Smooth muscle cell (in vitro differentiated cells): ENCODE results near the gene ZNF609. TPM values are rescaled to one million over a fixed set of nuclear protein-coding genes. Genes with fewer than 3 reads are reported as not detected.
A peak's percentile ranks its signal among the peaks of the same experiment; 100 is the strongest.

Experiments used
- DNase-seq: peaks from one replicate; lab custom pipeline; 2025; ENCODE audit not compliant: unreplicated experiment; lab: John Stamatoyannopoulos, UW
- H2AFZ ChIP-seq: fragments of 200-600 bp; sonication (generic); 2 replicates; pipeline ENCODE4 v1.6.0; 2016; ENCODE audit warnings: antibody characterized with exemption, low read depth, mild to moderate bottlenecking
- H3F3A ChIP-seq: fragments of 200-600 bp; sonication (generic); 2 replicates; pipeline ENCODE4 v1.6.0; 2017; ENCODE audit warnings: antibody characterized with exemption, low read depth
- H3K27ac ChIP-seq: fragments of 200-600 bp; sonication (generic); 2 replicates; pipeline ENCODE4 v1.5.1; 2016; ENCODE audit warnings: low read depth, mild to moderate bottlenecking
- H3K27me3 ChIP-seq: fragments of 200-600 bp; sonication (generic); 2 replicates; pipeline ENCODE4 v1.6.1; 2016; ENCODE audit warnings: low read depth, mild to moderate bottlenecking
- H3K36me3 ChIP-seq: fragments of 200-600 bp; sonication (generic); 2 replicates; pipeline ENCODE4 v1.5.1; 2016; ENCODE audit warnings: low read depth
- H3K4me1 ChIP-seq: fragments of 200-600 bp; sonication (generic); 2 replicates; pipeline ENCODE4 v1.5.1; 2016; ENCODE audit warnings: low read depth
- H3K4me2 ChIP-seq: fragments of 200-600 bp; sonication (generic); 2 replicates; pipeline ENCODE4 v1.6.0; 2016; ENCODE audit warnings: mild to moderate bottlenecking
- H3K4me3 ChIP-seq: fragments of 200-600 bp; sonication (generic); 2 replicates; pipeline ENCODE4 v1.5.1; 2016; ENCODE audit warnings: mild to moderate bottlenecking
- H3K79me2 ChIP-seq: fragments of 200-600 bp; sonication (generic); 2 replicates; pipeline ENCODE4 v1.6.0; 2016; ENCODE audit warnings: low read depth, mild to moderate bottlenecking
- H3K9ac ChIP-seq: fragments of 200-600 bp; sonication (generic); 2 replicates; pipeline ENCODE4 v1.6.0; 2016; ENCODE audit warnings: low read depth
- H3K9me3 ChIP-seq: fragments of 200-600 bp; sonication (generic); replicated peaks from 2 replicates; pipeline ENCODE4 v1.5.1; 2016; ENCODE audit warnings: low read depth
- H4K20me1 ChIP-seq: fragments of 200-600 bp; sonication (generic); 2 replicates; pipeline ENCODE4 v1.6.0; 2016; ENCODE audit warnings: low read depth
- WGBS: methylation state at CpG from one replicate; pipeline ENCODE4 v1.1.7; 2016; ENCODE audit warnings: low lambda C conversion rate; 5-methylcytosine and 5-hydroxymethylcytosine counted together
- polyA plus RNA-seq: library from polyadenylated mRNA; unstranded; fragments of >200 nt; fragmentation: Nextera tagmentation; extraction: Ambion mirVana; gene quantifications from 2 replicates; pipeline ENCODE4 v1.2.1, GENCODE V29; 2016
- total RNA-seq: library from RNA; depleted of rRNA; stranded (reverse); fragments of >200 nt; gene quantifications from 2 replicates; pipeline ENCODE4 v1.2.3, GENCODE V29; 2014
- TF ChIP-seq, protein P1 (sequence below): fragments of 200-600 bp; sonication (generic); IDR thresholded peaks from 2 replicates; pipeline ENCODE4 v1.5.1; 2017; ENCODE audit warnings: borderline replicate concordance, mild to moderate bottlenecking, antibody characterized with exemption; ENCODE audit not compliant: insufficient read depth, poor library complexity, severe bottlenecking

ZNF609 gene
- total and polyA plus RNA-seq, 2 experiments from 2014 or later, result 9.9 to 15.6 TPM

DNA sequence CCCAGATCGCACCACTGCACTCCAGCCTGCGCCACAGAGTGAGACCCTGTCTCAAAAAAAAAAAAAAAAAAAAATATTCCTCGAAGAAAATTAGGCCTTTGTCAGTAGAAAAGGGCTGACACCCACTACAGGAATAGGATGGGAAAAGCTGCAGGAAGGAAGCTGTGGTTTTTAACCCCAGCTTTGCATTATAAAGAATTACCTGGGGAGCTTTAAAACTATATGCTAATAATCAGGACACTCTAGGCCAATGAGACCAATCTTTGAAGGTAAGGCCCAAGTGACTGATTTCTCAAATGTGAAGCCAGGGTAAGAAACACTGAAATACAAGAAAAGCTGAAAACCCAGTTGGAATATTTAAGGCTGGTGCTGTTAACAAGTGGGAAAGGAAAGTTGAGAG is 240.7 kb downstream of the ZNF609 start:
- no peaks in the 10 kb centered on the region for H3K9me3 ChIP-seq
- TF ChIP-seq, protein P1, sequence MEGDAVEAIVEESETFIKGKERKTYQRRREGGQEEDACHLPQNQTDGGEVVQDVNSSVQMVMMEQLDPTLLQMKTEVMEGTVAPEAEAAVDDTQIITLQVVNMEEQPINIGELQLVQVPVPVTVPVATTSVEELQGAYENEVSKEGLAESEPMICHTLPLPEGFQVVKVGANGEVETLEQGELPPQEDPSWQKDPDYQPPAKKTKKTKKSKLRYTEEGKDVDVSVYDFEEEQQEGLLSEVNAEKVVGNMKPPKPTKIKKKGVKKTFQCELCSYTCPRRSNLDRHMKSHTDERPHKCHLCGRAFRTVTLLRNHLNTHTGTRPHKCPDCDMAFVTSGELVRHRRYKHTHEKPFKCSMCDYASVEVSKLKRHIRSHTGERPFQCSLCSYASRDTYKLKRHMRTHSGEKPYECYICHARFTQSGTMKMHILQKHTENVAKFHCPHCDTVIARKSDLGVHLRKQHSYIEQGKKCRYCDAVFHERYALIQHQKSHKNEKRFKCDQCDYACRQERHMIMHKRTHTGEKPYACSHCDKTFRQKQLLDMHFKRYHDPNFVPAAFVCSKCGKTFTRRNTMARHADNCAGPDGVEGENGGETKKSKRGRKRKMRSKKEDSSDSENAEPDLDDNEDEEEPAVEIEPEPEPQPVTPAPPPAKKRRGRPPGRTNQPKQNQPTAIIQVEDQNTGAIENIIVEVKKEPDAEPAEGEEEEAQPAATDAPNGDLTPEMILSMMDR, result no peak
- H3K4me2 ChIP-seq, result peak overlapping the region; percentile 96
- peaks cover 63% of the 10 kb centered on the region for H4K20me1 ChIP-seq
- no peak for DNase-seq
- WGBS, result 22% methylated on average over 3 of the region's 3 CpGs
- peak overlapping the region; percentile 80 for H3K27ac ChIP-seq
- peaks cover 45% of the 10 kb centered on the region for H3K4me1 ChIP-seq
- H2AFZ ChIP-seq, result no peak overlapping the region
- no peaks in the 10 kb centered on the region for H3K27me3 ChIP-seq
- H3K79me2 ChIP-seq, result peaks cover 69% of the 10 kb centered on the region
- peak overlapping the region; percentile 88 for H3K9ac ChIP-seq
- peaks cover 19% of the 10 kb centered on the region for H3F3A ChIP-seq
- peak overlapping the region; percentile 81 for H3K4me3 ChIP-seq
- no peaks in the 10 kb centered on the region for H3K36me3 ChIP-seq

DNA sequence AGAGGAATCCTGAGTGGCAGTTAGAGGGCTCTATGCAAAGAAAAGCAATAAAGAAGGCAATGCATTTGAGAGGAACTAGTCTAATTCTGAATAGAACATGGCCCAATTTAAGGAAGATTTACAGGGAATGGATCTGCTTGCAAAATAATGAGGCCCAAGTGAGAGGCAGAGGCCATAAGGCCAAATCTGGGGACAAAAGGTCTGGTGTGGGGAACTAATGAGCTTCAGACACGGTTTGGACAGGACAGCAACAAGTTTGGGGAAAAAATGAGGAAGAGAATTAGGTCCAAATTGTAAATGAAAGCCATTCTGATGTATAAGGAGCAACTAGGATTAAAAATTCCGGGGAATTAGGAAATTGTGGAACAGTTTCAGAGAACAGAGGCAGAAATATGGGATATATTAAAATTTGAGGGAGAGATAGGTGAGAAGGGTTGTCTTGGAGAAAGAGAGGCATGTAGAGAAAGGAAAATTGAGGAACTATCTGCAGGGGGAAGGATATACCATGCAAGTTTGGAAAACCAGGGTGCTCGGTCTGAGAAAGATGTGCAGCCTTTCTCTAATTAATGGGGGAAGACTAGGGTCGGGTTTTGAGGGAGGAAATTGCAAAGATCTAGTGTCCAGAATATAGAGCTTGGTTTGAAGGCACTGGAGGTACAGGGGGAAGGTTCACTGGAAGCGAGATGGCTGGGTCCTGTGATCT is 241.3 kb downstream of the ZNF609 start:
- Histone ChIP-seq H3F3A (peaks cover 19% of the 10 kb centered on the region), H3K4me3 (peak overlapping the region; percentile 81), H2AFZ (no peak overlapping the region), H3K4me2 (peak overlapping the region; percentile 96), H3K79me2 (peaks cover 63% of the 10 kb centered on the region), H3K4me1 (peaks cover 45% of the 10 kb centered on the region), H3K9me3 (no peaks in the 10 kb centered on the region), H3K36me3 (no peaks in the 10 kb centered on the region), H3K27me3 (no peaks in the 10 kb centered on the region), H3K27ac (peak overlapping the region; percentile 80), H4K20me1 (peaks cover 57% of the 10 kb centered on the region), H3K9ac (peak overlapping the region; percentile 88)
- 26% methylated on average over 5 of the region's 5 CpGs for WGBS
- TF ChIP-seq, protein P1, result no peak
- DNase-seq, result no peak

DNA sequence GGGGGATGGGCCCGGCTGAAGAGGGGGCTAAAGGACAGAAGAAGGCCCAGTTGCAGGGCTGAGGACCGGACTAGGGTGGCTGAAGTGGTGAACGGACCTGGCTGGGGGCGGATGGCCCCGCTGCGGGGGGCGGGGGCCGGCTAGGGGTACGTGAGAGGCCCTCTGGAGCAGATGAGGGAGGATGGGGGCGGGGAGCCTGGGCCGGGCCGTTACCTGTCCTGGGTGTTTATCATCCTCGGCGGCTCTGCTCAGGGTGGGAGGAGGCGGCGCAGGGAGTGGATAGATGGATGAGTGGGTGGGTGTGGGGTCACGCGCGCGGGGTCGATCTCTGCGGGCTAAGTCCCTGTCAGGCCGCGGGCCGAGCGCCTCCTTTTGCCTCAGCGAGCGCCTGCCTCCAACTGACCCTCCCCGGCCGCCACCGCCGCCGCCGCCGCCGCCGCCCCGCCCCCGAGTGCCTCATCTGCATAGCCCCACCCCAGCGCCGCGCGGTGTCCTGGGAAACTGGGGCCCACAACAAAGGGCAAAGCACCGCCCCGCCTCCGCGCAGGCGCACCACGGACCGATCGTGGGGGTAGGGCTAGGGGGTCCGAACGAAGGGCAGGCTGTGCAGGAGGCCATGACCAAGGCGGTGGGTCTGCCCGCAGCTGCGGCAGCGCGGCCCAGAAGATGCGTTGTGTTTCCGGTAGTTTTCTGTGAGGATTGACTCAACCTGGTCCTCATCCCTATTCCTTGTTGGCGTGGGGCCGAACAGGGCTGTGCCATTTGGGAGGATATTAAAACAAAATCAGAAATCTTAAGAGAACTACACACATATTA is 242.6 kb downstream of the ZNF609 start:
- H3K79me2 ChIP-seq, result peaks cover 49% of the 10 kb centered on the region
- DNase-seq, result peak; percentile 93
- H3K4me3 ChIP-seq, result peak overlapping the region; percentile 81
- WGBS, result 3% methylated on average over 36 of the region's 62 CpGs
- H3K27me3 ChIP-seq, result no peaks in the 10 kb centered on the region
- H3K4me1 ChIP-seq, result peaks cover 38% of the 10 kb centered on the region
- peaks cover 19% of the 10 kb centered on the region for H3F3A ChIP-seq
- no peaks in the 10 kb centered on the region for H3K36me3 ChIP-seq
- peak overlapping the region; percentile 77 for H2AFZ ChIP-seq
- H3K4me2 ChIP-seq, result peak overlapping the region; percentile 96
- H4K20me1 ChIP-seq, result peaks cover 43% of the 10 kb centered on the region
- peak overlapping the region; percentile 80 for H3K27ac ChIP-seq
- no peaks in the 10 kb centered on the region for H3K9me3 ChIP-seq
- TF ChIP-seq, protein P1, result no peak
- peak overlapping the region; percentile 88 for H3K9ac ChIP-seq
